GM18519 (cell line): ENCODE results near the gene MAGI2.

Experiments used
- ATAC-seq: cut with Tn5 transposase; IDR thresholded peaks from one replicate; pipeline ENCODE4 v1.9.1; 2021; ENCODE audit warnings: mild to moderate bottlenecking, moderate library complexity; ENCODE audit not compliant: unreplicated experiment, low FRiP score

Gene MAGI2

GRCh38 chr7:79199266-79199665, 254.2 kb downstream of the MAGI2 start:
- ATAC-seq, result no peak

- no peak for ATAC-seq
Observed at GRCh38 chr7:79185605-79186004, 267.9 kb downstream of the MAGI2 start.

DNA sequence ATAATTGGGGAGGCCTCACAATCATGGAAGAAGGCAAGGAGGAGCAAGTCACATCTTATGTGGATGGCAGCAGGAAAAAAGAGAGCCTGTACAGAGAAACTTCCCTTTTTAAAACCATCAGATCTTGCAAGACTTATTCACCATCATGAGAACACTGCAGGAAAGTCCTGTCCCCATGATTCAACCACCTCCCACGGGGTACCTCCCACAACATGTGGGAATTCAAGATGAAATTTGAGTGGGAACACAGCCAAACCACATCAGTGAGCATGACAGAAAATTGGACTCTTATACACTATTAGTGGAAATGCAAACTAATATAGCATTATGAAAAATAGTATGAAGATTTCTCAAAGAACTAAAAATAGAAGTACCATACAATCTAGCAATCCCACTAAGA, 271.2 kb downstream of the MAGI2 start:
- ATAC-seq, result no peak

GRCh38 chr7:79180533-79180932, 272.9 kb downstream of the MAGI2 start:
- no peak for ATAC-seq

GRCh38 chr7:79176859-79177477, 276.5 kb downstream of the MAGI2 start:
- no peak for ATAC-seq

GRCh38 chr7:79175374-79175773, 278.1 kb downstream of the MAGI2 start:
- no peak for ATAC-seq

- no peak for ATAC-seq
Observed at GRCh38 chr7:79165225-79165624, 288.2 kb downstream of the MAGI2 start.

GRCh38 chr7:79159040-79159664, 294.3 kb downstream of the MAGI2 start:
- ATAC-seq, result no peak

GRCh38 chr7:79157281-79157680, 296.2 kb downstream of the MAGI2 start:
- no peak for ATAC-seq

GRCh38 chr7:79149831-79150230, 303.6 kb downstream of the MAGI2 start:
- no peak for ATAC-seq

DNA sequence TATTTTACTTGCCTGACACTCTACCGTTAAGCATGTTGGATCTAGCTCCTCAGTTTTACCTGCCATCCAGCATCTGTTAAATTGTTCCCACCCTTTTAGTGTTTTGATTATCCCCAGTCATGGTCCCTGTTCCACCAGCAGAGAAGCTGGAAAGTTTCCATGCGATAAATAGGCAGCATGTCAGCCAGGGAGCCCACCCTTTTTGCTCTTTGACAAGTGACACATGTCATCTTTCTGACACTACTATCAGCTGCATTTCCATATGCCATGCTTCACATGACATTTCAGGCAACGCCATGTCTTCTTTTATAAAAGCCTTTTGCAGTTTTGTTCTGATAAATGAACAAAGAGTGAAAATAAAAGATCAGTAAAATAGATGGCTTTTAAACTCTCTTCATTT, 310.8 kb downstream of the MAGI2 start:
- no peak for ATAC-seq

- no peak for ATAC-seq
Observed at GRCh38 chr7:79141252-79141651, 312.2 kb downstream of the MAGI2 start.

- ATAC-seq, result no peak
Observed at GRCh38 chr7:79137942-79138341, 315.5 kb downstream of the MAGI2 start.

GRCh38 chr7:79132844-79133451, 320.5 kb downstream of the MAGI2 start:
- no peak for ATAC-seq

- no peak for ATAC-seq
Observed at GRCh38 chr7:79130715-79131114, 322.8 kb downstream of the MAGI2 start.

- ATAC-seq, result no peak
Observed at GRCh38 chr7:79124331-79124730, 329.1 kb downstream of the MAGI2 start.

DNA sequence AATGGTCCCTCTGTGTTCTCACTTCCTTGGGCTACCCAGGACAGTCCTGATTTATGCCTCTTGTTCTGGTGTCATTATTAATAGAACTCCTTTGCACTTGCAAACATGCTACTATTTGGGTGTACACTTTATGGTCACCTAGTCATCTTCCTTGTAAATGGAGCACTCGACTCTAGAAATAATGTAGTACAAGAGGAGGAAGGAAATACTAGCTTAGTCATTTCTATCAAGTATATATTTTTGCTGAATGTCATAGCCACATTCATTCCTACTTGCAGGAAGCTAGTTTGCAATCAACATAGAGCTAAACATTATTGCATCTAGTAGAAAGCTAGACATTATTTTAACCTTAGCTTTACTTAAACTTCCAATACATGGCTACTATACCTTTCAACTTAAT, 335.3 kb downstream of the MAGI2 start:
- ATAC-seq, result no peak

DNA sequence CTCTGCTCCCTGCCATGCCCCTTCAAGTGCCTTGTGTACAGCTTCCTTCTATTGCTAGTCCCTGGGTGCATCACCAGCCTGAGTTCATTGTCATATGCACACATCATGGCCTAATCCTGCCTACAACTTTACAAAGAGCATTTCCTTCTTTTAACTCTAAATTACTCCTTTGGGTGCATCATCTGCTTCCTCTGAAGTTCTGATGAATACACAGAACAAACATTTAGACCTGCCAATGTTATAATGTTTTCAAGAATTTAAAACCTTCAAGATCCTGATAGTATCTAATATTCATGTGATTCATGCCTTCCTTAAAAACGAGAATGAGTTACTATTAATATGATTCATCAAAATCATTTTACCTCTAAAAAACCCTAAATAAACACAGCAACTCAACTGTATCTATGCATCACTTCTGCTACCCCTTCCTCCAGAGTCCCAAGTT, 357.1 kb downstream of the MAGI2 start:
- ATAC-seq, result no peak

DNA sequence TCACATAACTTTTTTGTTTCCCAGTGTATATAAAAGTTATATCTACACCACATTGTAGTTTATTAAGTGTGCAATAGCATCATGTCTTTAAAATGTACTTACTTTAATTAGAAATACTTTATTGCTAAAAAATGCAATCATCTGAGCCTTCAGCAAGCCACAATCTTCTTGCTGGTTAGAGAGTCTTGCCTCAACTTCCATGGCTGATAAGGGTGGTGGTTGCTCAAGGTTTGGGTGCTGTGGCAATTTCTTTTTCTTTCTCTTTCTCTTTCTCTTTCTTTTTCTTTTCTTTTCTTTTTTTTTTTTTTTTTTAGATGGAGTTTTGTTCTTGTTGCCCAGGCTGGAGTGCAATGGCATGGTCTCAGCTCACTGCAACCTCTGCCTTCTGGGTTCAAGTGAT, 360.0 kb downstream of the MAGI2 start:
- no peak for ATAC-seq

GRCh38 chr7:79091661-79092060, 361.8 kb downstream of the MAGI2 start:
- ATAC-seq, result no peak

GRCh38 chr7:79091011-79091410, 362.5 kb downstream of the MAGI2 start:
- no peak for ATAC-seq

DNA sequence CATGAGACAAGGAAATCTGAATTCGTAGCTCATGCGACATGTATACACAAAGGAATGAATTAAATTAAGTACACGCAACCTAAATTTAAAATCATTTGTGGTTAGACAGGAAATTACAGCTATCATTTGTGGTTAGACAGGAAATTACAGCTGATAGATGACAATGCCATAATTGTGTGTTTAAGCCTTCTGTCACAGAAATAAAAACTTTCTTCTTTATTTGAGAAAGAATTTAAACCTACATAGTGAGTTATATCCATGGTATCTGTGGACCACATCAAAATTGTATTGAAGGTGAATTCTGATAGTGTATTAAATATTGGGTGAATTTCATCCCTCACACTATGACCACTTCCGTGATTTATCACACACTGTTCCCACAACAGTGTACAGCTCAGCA, 362.9 kb downstream of the MAGI2 start:
- ATAC-seq, result no peak
